Anterior cingulate cortex (tissue), 58 donors: ENCODE results near the gene NEURL4.

Experiments
- DNase-seq, 58 donors: peaks; one replicate each; lab custom pipeline; 2025; lab: John Stamatoyannopoulos, UW

Gene NEURL4

GRCh38 chr17:7326186-7326585, 2.9 kb downstream of the NEURL4 start:
- DNase-seq: no peak

- DNase-seq: no peak
Observed at GRCh38 chr17:7325031-7325528, 4.1 kb downstream of the NEURL4 start.

- DNase-seq: no peak
Observed at GRCh38 chr17:7324438-7324779, 4.7 kb downstream of the NEURL4 start.

- peak in 9 of 58 donors; percentile 2 to 38 (median 14) for DNase-seq
Observed at GRCh38 chr17:7323731-7324437, 5.3 kb downstream of the NEURL4 start.

- DNase-seq: no peak
Observed at GRCh38 chr17:7322520-7323194, 6.5 kb downstream of the NEURL4 start.

GRCh38 chr17:7321466-7321865, 7.7 kb downstream of the NEURL4 start:
- DNase-seq: no peak

GRCh38 chr17:7318121-7318860, 10.8 kb downstream of the NEURL4 start:
- no peak for DNase-seq

- no peak for DNase-seq
Observed at GRCh38 chr17:7317161-7317803, 11.9 kb downstream of the NEURL4 start.

- DNase-seq: peak in 14 of 58 donors; percentile 11 to 40 (median 16)
Observed at GRCh38 chr17:7315570-7316235, 13.4 kb downstream of the NEURL4 start.

- DNase-seq: peak; percentile 38 to 94 (median 86)
Observed at GRCh38 chr17:7314719-7315569, 14.2 kb downstream of the NEURL4 start, which contains the start of gene GPS2. GPS2 (minus strand) TSS chr17:7315360; CDS start chr17:7315052, 308 bp downstream.

- no peak for DNase-seq
Observed at GRCh38 chr17:7313890-7314718, 15.0 kb downstream of the NEURL4 start.

- DNase-seq: no peak
Observed at GRCh38 chr17:7313088-7313889, 15.8 kb downstream of the NEURL4 start.

GRCh38 chr17:7312432-7313087, 16.6 kb downstream of the NEURL4 start:
- DNase-seq: no peak

GRCh38 chr17:7311110-7311705, 17.9 kb downstream of the NEURL4 start:
- DNase-seq: no peak

GRCh38 chr17:7309628-7310027, 19.5 kb downstream of the NEURL4 start:
- no peak for DNase-seq
